BE2C (cell line): Measurements from ENCODE around the gene IGSF5.
A peak's percentile ranks its signal among the peaks of the same experiment; 100 is the strongest.

Source experiments
- DNase-seq: peaks from one replicate; pipeline ENCODE4 v3.0.0-alpha.2; 2020
- H3K27me3 ChIP-seq: fragments of 250-450 bp; sonication (Bioruptor Pico); 2 replicates; pipeline ENCODE4 v1.5.1; 2020; ENCODE audit warnings: mild to moderate bottlenecking
- H3K36me3 ChIP-seq: fragments of 250-450 bp; sonication (Bioruptor Pico); 2 replicates; pipeline ENCODE4 v1.5.1; 2020; ENCODE audit warnings: mild to moderate bottlenecking
- H3K4me1 ChIP-seq: fragments of 250-450 bp; sonication (Bioruptor Pico); 2 replicates; pipeline ENCODE4 v1.5.1; 2020
- H3K4me3 ChIP-seq: 2 replicates; pipeline ENCODE4 v1.5.1; 2011; ENCODE audit warnings: low read depth, low read length
- H3K9me3 ChIP-seq: fragments of 250-450 bp; sonication (Bioruptor Pico); 2 replicates; pipeline ENCODE4 v1.5.1; 2020
- TF ChIP-seq, protein P1 (sequence below): IDR thresholded peaks from 2 replicates; pipeline ENCODE4 v1.5.1; 2012; ENCODE audit warnings: mild to moderate bottlenecking, low read depth, low read length

The IGSF5 gene

DNA sequence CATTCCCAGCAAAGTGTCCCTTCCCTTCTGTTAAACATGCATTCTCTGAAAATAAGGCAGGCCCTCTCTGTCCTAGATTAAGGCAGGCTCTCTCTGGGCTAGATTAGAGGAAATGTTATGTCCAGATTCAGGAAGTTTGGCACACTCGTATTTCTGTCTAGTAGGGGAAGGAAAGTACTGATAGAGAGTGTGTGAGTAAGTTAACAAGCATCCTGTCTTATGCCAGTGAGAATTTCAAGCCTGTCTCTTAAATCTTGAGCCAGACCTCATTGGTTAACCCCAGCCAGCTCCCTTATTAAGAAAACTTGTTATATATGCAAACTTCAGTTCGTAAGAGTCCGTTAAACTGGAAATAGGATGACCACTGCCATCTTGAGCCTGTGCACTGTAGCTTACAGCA lies 31.6 kb downstream of the IGSF5 start:
- TF ChIP-seq, protein P1, sequence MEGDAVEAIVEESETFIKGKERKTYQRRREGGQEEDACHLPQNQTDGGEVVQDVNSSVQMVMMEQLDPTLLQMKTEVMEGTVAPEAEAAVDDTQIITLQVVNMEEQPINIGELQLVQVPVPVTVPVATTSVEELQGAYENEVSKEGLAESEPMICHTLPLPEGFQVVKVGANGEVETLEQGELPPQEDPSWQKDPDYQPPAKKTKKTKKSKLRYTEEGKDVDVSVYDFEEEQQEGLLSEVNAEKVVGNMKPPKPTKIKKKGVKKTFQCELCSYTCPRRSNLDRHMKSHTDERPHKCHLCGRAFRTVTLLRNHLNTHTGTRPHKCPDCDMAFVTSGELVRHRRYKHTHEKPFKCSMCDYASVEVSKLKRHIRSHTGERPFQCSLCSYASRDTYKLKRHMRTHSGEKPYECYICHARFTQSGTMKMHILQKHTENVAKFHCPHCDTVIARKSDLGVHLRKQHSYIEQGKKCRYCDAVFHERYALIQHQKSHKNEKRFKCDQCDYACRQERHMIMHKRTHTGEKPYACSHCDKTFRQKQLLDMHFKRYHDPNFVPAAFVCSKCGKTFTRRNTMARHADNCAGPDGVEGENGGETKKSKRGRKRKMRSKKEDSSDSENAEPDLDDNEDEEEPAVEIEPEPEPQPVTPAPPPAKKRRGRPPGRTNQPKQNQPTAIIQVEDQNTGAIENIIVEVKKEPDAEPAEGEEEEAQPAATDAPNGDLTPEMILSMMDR, result no peak
- Histone ChIP-seq H3K4me1 (no peaks in the 10 kb centered on the region), H3K27me3 (no peaks in the 10 kb centered on the region), H3K9me3 (no peaks in the 10 kb centered on the region), H3K4me3 (no peak overlapping the region), H3K36me3 (no peaks in the 10 kb centered on the region)
- no peak for DNase-seq

DNA sequence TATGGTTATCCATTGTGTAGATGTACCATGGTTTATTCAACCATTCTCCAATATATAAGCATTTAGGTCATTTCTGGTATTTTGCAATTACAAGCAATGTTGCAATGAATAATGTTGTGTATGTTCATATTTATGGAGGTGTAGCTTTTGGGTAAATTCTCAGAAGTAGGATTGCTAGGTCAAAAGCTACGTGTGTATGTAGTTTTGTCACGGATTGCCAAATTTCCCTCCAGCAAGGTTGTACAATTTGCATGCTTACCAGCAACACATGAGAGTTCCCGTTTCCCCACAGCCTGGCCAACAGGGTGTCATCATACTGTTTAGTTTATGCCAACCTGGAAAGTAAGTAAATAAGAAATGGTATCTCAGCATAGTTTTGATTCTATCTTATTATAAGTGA lies 36.3 kb downstream of the IGSF5 start:
- Histone ChIP-seq H3K4me3 (no peak overlapping the region), H3K9me3 (no peaks in the 10 kb centered on the region), H3K4me1 (no peaks in the 10 kb centered on the region), H3K36me3 (no peaks in the 10 kb centered on the region), H3K27me3 (no peaks in the 10 kb centered on the region)
- DNase-seq, result no peak
- TF ChIP-seq, protein P1, result no peak

- no peaks in the 10 kb centered on the region for H3K9me3 ChIP-seq
- TF ChIP-seq, protein P1, result peak; percentile 76
- H3K4me1 ChIP-seq, result 0 out of 2 replicates have a peak, but pooled peaks cover 3% of the 10 kb centered on the region
- DNase-seq, result peak; percentile 63
- no peak overlapping the region for H3K4me3 ChIP-seq
- H3K36me3 ChIP-seq, result no peaks in the 10 kb centered on the region
- H3K27me3 ChIP-seq, result no peaks in the 10 kb centered on the region
Observed at GRCh38 chr21:39788383-39788782, 43.4 kb downstream of the IGSF5 start.

DNA sequence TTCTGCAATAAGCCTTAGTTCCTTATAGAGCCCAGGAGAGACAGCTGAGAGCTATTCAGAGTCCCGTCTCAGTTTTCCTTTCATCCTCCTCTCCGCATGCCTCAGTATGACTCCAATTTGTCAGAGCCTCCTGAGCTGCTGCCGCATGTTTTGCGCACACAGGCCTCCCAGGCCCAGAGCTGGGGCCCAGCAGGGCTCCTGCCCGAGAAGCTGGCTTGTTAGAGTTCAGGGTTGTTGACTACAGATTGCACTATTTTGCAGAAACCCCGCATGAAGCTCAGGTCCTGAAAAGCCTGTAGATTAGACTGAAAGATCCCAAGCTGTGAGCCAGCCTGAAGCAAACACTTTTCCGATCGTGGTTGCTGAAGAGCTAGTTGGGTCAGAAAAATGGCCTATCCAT lies 51.5 kb downstream of the IGSF5 start:
- no peak for DNase-seq
- TF ChIP-seq, protein P1, result no peak
- no peaks in the 10 kb centered on the region for H3K4me1 ChIP-seq
- H3K9me3 ChIP-seq, result no peaks in the 10 kb centered on the region
- no peak overlapping the region for H3K4me3 ChIP-seq
- H3K27me3 ChIP-seq, result no peaks in the 10 kb centered on the region
- H3K36me3 ChIP-seq, result no peaks in the 10 kb centered on the region

GRCh38 chr21:39799178-39799577 lies 54.2 kb downstream of the IGSF5 start:
- Histone ChIP-seq H3K4me1 (no peaks in the 10 kb centered on the region), H3K27me3 (no peaks in the 10 kb centered on the region), H3K9me3 (no peaks in the 10 kb centered on the region), H3K36me3 (no peaks in the 10 kb centered on the region), H3K4me3 (no peak overlapping the region)
- TF ChIP-seq, protein P1, result no peak
- no peak for DNase-seq

DNA sequence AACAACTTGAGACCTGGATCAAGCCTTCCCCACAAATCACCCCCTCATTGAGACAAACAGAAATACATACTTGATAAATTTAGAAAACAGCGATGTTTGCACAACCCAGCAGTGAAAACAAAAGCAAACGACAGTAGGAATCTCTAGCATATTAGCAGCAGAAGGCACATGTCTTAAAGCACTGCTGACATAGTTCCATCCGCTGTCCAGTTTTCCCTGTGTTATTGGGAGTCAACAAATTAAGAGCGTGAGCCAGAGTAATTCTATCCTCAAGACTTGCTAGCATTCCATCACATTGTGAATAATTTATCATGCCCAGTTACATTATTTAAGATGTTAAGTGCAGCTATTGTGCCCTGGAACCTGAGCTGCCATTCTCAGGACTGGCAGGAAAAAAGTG lies 55.3 kb downstream of the IGSF5 start:
- Histone ChIP-seq H3K27me3 (no peaks in the 10 kb centered on the region), H3K4me1 (no peaks in the 10 kb centered on the region), H3K4me3 (no peak overlapping the region), H3K36me3 (no peaks in the 10 kb centered on the region), H3K9me3 (no peaks in the 10 kb centered on the region)
- no peak for DNase-seq
- TF ChIP-seq, protein P1, result no peak
